NCI-H345 treated with DMSO at 0.1 percent for 48 hours (cell line): ENCODE results near the gene ITPR2.
"Not testable (repeated sequence)": the region's sequence is repeated elsewhere in the genome, so short reads cannot be mapped to it uniquely, and the experiment has no call there.

Experiments used
- DNase-seq: peaks from one replicate; lab custom pipeline; 2025; ENCODE audit not compliant: unreplicated experiment; lab: John Stamatoyannopoulos, UW

Gene ITPR2

GRCh38 chr12:26318661-26319068 is 514.3 kb downstream of the ITPR2 start:
- DNase-seq = no peak

GRCh38 chr12:26317942-26318575 is 514.9 kb downstream of the ITPR2 start:
- DNase-seq = no peak

- DNase-seq = not testable (repeated sequence)
Observed at GRCh38 chr12:26314103-26314502, 518.9 kb downstream of the ITPR2 start.

GRCh38 chr12:26310489-26310888 is 522.5 kb downstream of the ITPR2 start:
- not testable (repeated sequence) for DNase-seq

- no peak for DNase-seq
Observed at GRCh38 chr12:26309634-26310033, 523.4 kb downstream of the ITPR2 start.

GRCh38 chr12:26304273-26304672 is 528.7 kb downstream of the ITPR2 start:
- DNase-seq = no peak

- DNase-seq = no peak
Observed at GRCh38 chr12:26303418-26303817, 529.6 kb downstream of the ITPR2 start.

GRCh38 chr12:26302776-26303175 is 530.2 kb downstream of the ITPR2 start:
- no peak for DNase-seq

GRCh38 chr12:26299751-26300150 is 533.2 kb downstream of the ITPR2 start:
- no peak for DNase-seq

GRCh38 chr12:26298785-26299621 is 534.0 kb downstream of the ITPR2 start:
- DNase-seq = no peak

- no peak for DNase-seq
Observed at GRCh38 chr12:26297396-26298070, 535.5 kb downstream of the ITPR2 start.

GRCh38 chr12:26295001-26295400 is 538.0 kb downstream of the ITPR2 start:
- no peak for DNase-seq

GRCh38 chr12:26293612-26294011 is 539.4 kb downstream of the ITPR2 start:
- DNase-seq = no peak

GRCh38 chr12:26292596-26292995 is 540.4 kb downstream of the ITPR2 start:
- no peak for DNase-seq

GRCh38 chr12:26290565-26290964 is 542.4 kb downstream of the ITPR2 start:
- DNase-seq = no peak

GRCh38 chr12:26287671-26288381 is 545.2 kb downstream of the ITPR2 start:
- no peak for DNase-seq
